ENCODE measurements around the gene FRMD5. TPM values are rescaled to one million over a fixed set of nuclear protein-coding genes. Genes with fewer than 3 reads are reported as not detected.

The FRMD5 gene
- total and polyA plus RNA-seq, 2 donors (not counting 1 experiment from before 2014, with no cell fraction given), result not detected

DNA sequence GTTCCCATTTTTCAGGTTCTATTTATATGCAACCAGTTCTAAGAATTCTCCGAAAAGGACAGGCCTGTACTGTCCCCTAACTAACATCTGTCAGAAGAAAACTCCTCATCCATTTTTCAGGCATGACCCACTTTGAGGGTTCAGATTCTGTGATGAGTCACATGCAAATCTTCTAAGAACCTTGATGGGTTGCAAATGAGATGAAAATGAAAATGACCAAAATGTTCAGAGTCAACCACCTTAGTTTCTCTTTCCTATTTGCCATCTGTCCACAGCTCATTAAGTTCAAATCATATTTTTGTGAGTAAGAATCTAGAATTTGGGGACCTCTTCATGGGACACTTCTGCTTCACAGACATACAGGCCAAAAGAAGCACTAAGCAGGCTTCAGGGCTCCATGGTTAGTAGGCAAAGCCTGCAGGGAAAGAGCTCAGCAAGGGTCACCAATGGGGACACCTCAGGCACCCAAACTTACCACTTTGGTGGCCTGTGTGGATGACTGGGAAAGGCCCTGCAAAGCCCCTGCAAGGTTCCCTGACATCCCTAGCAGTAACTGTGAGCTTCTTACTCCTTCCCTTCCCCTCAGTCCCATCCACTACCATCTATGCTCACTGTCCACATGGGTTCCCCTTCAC, 246.3 kb downstream of the FRMD5 start:
- Histone ChIP-seq H3K36me3 (replicated peaks in 1 of 2; ENCODE audit: control extremely low read depth in 1 of 2, control insufficient read depth in 1 of 2, extremely low read depth in 1 of 2, insufficient read depth in 2 of 2, low read length in 1 of 2) (no peaks in the 10 kb centered on the region), H3K27ac (ENCODE audit: low read length in 2 of 2) (no peak overlapping the region), H3K9ac (ENCODE audit: low read length) (no peak overlapping the region), H2AFZ (ENCODE audit: insufficient read depth, low read depth, low read length, poor library complexity, severe bottlenecking) (no peak overlapping the region), H3K4me3 (ENCODE audit: control extremely low read depth in 1 of 5, extremely low read depth in 1 of 5, insufficient read depth in 1 of 5, low read depth in 2 of 5, low read length in 4 of 5) (no peak overlapping the region), H3K9me3 (ENCODE audit: control extremely low read depth in 1 of 3, control insufficient read depth in 2 of 3, insufficient read depth in 1 of 3, low read length in 2 of 3) (no peaks in the 10 kb centered on the region), H3K27me3 (replicated peaks in 1 of 4; ENCODE audit: control extremely low read depth in 1 of 4, control insufficient read depth in 3 of 4, insufficient read depth in 4 of 4, low read length in 3 of 4) (no peaks in the 10 kb centered on the region), H3K4me1 (ENCODE audit: control insufficient read depth in 2 of 2, insufficient read depth in 2 of 2, low read length in 2 of 2) (peaks cover 3 to 7% of the 10 kb centered on the region in 2 donors), H3K4me2 (replicated peaks; ENCODE audit: low read depth, low read length, poor library complexity, severe bottlenecking) (no peak overlapping the region), H4K20me1 (ENCODE audit: control insufficient read depth, insufficient read depth, low read length, poor library complexity, severe bottlenecking) (no peaks in the 10 kb centered on the region), H3K79me2 (ENCODE audit: control insufficient read depth, insufficient read depth, low read length) (no peaks in the 10 kb centered on the region)
- no peak overlapping the region for H3K4me3 Mint-ChIP-seq
- POLR2A ChIA-PET, result no interaction called here
- H3K4me1 Mint-ChIP-seq, result peaks cover 12% of the 10 kb centered on the region
- no peak overlapping the region for H3K27ac Mint-ChIP-seq
- WGBS (ENCODE audit: insufficient coverage), result no CpG with 5 or more reads among the region's 1 CpG
- intact Hi-C loops (cut with micrococcal nuclease), result no loop called here
- no peaks in the 10 kb centered on the region for H3K9me3 Mint-ChIP-seq (ENCODE audit: insufficient read depth)
- CTCF ChIA-PET, result no interaction called here
- ATAC-seq (ENCODE audit: low read depth), result no peak
- H3K27me3 Mint-ChIP-seq, result no peaks in the 10 kb centered on the region
- TF ChIP-seq, protein P1, sequence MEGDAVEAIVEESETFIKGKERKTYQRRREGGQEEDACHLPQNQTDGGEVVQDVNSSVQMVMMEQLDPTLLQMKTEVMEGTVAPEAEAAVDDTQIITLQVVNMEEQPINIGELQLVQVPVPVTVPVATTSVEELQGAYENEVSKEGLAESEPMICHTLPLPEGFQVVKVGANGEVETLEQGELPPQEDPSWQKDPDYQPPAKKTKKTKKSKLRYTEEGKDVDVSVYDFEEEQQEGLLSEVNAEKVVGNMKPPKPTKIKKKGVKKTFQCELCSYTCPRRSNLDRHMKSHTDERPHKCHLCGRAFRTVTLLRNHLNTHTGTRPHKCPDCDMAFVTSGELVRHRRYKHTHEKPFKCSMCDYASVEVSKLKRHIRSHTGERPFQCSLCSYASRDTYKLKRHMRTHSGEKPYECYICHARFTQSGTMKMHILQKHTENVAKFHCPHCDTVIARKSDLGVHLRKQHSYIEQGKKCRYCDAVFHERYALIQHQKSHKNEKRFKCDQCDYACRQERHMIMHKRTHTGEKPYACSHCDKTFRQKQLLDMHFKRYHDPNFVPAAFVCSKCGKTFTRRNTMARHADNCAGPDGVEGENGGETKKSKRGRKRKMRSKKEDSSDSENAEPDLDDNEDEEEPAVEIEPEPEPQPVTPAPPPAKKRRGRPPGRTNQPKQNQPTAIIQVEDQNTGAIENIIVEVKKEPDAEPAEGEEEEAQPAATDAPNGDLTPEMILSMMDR (IDR thresholded peaks at IDR 0.05), result no peak
- TF ChIP-seq EZH2 (IDR thresholded peaks at IDR 0.05; ENCODE audit: borderline replicate concordance, insufficient read depth, low read depth, low read length, poor library complexity, severe bottlenecking), result no peak
- DNase-seq, result peak; percentile 12

- H3K27me3 Mint-ChIP-seq, result no peaks in the 10 kb centered on the region
- no peak for TF ChIP-seq EZH2 (IDR thresholded peaks at IDR 0.05; ENCODE audit: borderline replicate concordance, insufficient read depth, low read depth, low read length, poor library complexity, severe bottlenecking)
- TF ChIP-seq, protein P1 (IDR thresholded peaks at IDR 0.05), result no peak
- no peaks in the 10 kb centered on the region for H3K9me3 Mint-ChIP-seq (ENCODE audit: insufficient read depth)
- ChIA-PET CTCF (no interaction called here), POLR2A (no interaction called here)
- Histone ChIP-seq H3K27me3 (replicated peaks in 1 of 4; ENCODE audit: control extremely low read depth in 1 of 4, control insufficient read depth in 3 of 4, insufficient read depth in 4 of 4, low read length in 3 of 4) (no peaks in the 10 kb centered on the region), H3K4me1 (ENCODE audit: control insufficient read depth in 2 of 2, insufficient read depth in 2 of 2, low read length in 2 of 2) (peaks cover under 1 to 9% of the 10 kb centered on the region in 2 donors), H4K20me1 (ENCODE audit: control insufficient read depth, insufficient read depth, low read length, poor library complexity, severe bottlenecking) (no peaks in the 10 kb centered on the region), H3K79me2 (ENCODE audit: control insufficient read depth, insufficient read depth, low read length) (no peaks in the 10 kb centered on the region), H3K4me2 (replicated peaks; ENCODE audit: low read depth, low read length, poor library complexity, severe bottlenecking) (no peak overlapping the region), H3K9me3 (ENCODE audit: control extremely low read depth in 1 of 3, control insufficient read depth in 2 of 3, insufficient read depth in 1 of 3, low read length in 2 of 3) (no peaks in the 10 kb centered on the region), H3K36me3 (replicated peaks in 1 of 2; ENCODE audit: control extremely low read depth in 1 of 2, control insufficient read depth in 1 of 2, extremely low read depth in 1 of 2, insufficient read depth in 2 of 2, low read length in 1 of 2) (no peaks in the 10 kb centered on the region), H3K9ac (ENCODE audit: low read length) (no peak overlapping the region), H3K27ac (ENCODE audit: low read length in 2 of 2) (no peak overlapping the region), H3K4me3 (ENCODE audit: control extremely low read depth in 1 of 5, extremely low read depth in 1 of 5, insufficient read depth in 1 of 5, low read depth in 2 of 5, low read length in 4 of 5) (no peak overlapping the region), H2AFZ (ENCODE audit: insufficient read depth, low read depth, low read length, poor library complexity, severe bottlenecking) (no peak overlapping the region)
- DNase-seq (no peak), ATAC-seq (ENCODE audit: low read depth) (no peak)
- H3K27ac Mint-ChIP-seq, result no peak overlapping the region
- peaks cover 13% of the 10 kb centered on the region for H3K4me1 Mint-ChIP-seq
- intact Hi-C loops (cut with micrococcal nuclease), result no loop called here
- H3K4me3 Mint-ChIP-seq, result no peak overlapping the region
These were observed 251.6 kb downstream of the FRMD5 start for GRCh38 chr15:43943511-43943910.
